Endothelial cell of umbilical vein (primary cell): ENCODE data around the gene ZNF8. TPM values are rescaled to one million over a fixed set of nuclear protein-coding genes. Genes with fewer than 3 reads are reported as not detected.

Source experiments
- BruUV-seq: library from RNA; stranded (reverse); fragments of 400-500 nt; replicated peaks from 2 replicates; lab custom pipeline; 2021; lab: Mats Ljungman, UMichigan
- CTCF ChIA-PET: fragments of 300-600, 350-600 bp; sonication (Branson Sonifier 250); formaldehyde crosslinking; loops from one replicate; lab custom pipeline; 2021; ENCODE audit warnings: antibody characterized with exemption, inconsistent platforms; lab: Charles Lee
- POLR2A ChIA-PET: fragments of 300-600, 350-600 bp; sonication (Branson Sonifier 250); formaldehyde crosslinking; loops from one replicate; lab custom pipeline; 2021; ENCODE audit warnings: antibody characterized with exemption, inconsistent platforms; lab: Charles Lee
- DNase-seq: peaks from one replicate; pipeline ENCODE4 v3.0.0-alpha.2; 2011; ENCODE audit warnings: low read depth, low spot score
- FAIRE-seq: peaks from 2 replicates; lab custom pipeline; 2011; peaks lifted over from hg19 to GRCh38; lab: Jason Lieb, UNC
- H2AFZ ChIP-seq: 2 replicates; pipeline ENCODE4 v1.6.0; 2012; ENCODE audit warnings: low read depth, low read length, control low read depth, inconsistent platforms
- H3K27ac ChIP-seq: 2 replicates; pipeline ENCODE4 v1.5.1; 2011; ENCODE audit warnings: low read depth, mild to moderate bottlenecking, control low read depth, low read length, moderate library complexity; ENCODE audit not compliant: insufficient read depth
- H3K27me3 ChIP-seq, 2 experiments: 2 replicates each; pipeline versions ENCODE4 v1.6.0 to v1.6.1; 2011; ENCODE audit warnings: low read length in 2 of 2, mixed read lengths in 1 of 2; ENCODE audit not compliant: control insufficient read depth in 2 of 2, insufficient read depth in 2 of 2
- H3K36me3 ChIP-seq, 2 experiments: 2 replicates in 1 of 2; 3 replicates in 1 of 2; pipeline ENCODE4 v1.5.1; 2011; ENCODE audit warnings: low read length in 2 of 2, mild to moderate bottlenecking in 1 of 2, moderate library complexity in 1 of 2; ENCODE audit not compliant: control insufficient read depth in 2 of 2, insufficient read depth in 2 of 2; ENCODE audit errors: extremely low read depth in 1 of 2
- H3K4me1 ChIP-seq: 3 replicates; pipeline ENCODE4 v1.5.1; 2011; ENCODE audit warnings: mild to moderate bottlenecking, low read length; ENCODE audit not compliant: control insufficient read depth, insufficient read depth; ENCODE audit errors: extremely low read depth
- H3K4me2 ChIP-seq: 2 replicates; pipeline ENCODE4 v1.6.1; 2011; ENCODE audit warnings: low read length, control low read depth, mixed read lengths; ENCODE audit not compliant: insufficient read depth
- H3K4me3 ChIP-seq, 3 experiments: fragments of 200-600 bp in 1 of 3; sonication (generic), shearing (Covaris generic) in 1 of 3; replicated peaks in 1 of 3; 2 replicates each; pipeline ENCODE4 v1.5.1; 2011 to 2016; ENCODE audit warnings: control low read depth in 3 of 3, low read length in 3 of 3, mild to moderate bottlenecking in 2 of 3, inconsistent platforms in 1 of 3, low read depth in 1 of 3, moderate library complexity in 1 of 3; ENCODE audit not compliant: insufficient read depth in 1 of 3
- H3K79me2 ChIP-seq: 2 replicates; pipeline ENCODE4 v1.6.0; 2012; ENCODE audit warnings: low read length, inconsistent platforms; ENCODE audit not compliant: control insufficient read depth, insufficient read depth
- H3K9ac ChIP-seq: replicated peaks from 2 replicates; pipeline ENCODE3; 2011; ENCODE audit warnings: low read length, control low read depth; ENCODE audit not compliant: insufficient read depth; ENCODE audit errors: extremely low read depth
- H3K9me1 ChIP-seq: replicated peaks from 3 replicates; pipeline ENCODE4 v1.6.0; 2011; ENCODE audit warnings: mild to moderate bottlenecking, low read length; ENCODE audit not compliant: control insufficient read depth, insufficient read depth; ENCODE audit errors: extremely low read depth
- H3K9me3 ChIP-seq: replicated peaks from 2 replicates; pipeline ENCODE4 v1.5.1; 2012; ENCODE audit warnings: low read length, inconsistent platforms; ENCODE audit not compliant: control insufficient read depth, insufficient read depth
- H4K20me1 ChIP-seq: replicated peaks from 2 replicates; pipeline ENCODE3; 2011; ENCODE audit warnings: mild to moderate bottlenecking, low read length; ENCODE audit not compliant: control insufficient read depth, insufficient read depth; ENCODE audit errors: extremely low read depth
- EZH2 ChIP-seq: IDR thresholded peaks from 2 replicates; pipeline ENCODE4 v1.6.1; 2012; ENCODE audit warnings: borderline replicate concordance, low read depth, mild to moderate bottlenecking, moderate library complexity, low read length, inconsistent platforms; ENCODE audit not compliant: severe bottlenecking
- FOS ChIP-seq: IDR thresholded peaks from 2 replicates; pipeline ENCODE4 v1.6.1; 2011; ENCODE audit warnings: mild to moderate bottlenecking, low read length, moderate library complexity, borderline replicate concordance; ENCODE audit not compliant: insufficient read depth
- GATA2 ChIP-seq: IDR thresholded peaks from 2 replicates; pipeline ENCODE4 v1.7.0; 2011; ENCODE audit warnings: low read depth, mild to moderate bottlenecking, moderate library complexity, mixed read lengths, low read length; ENCODE audit not compliant: insufficient read length, insufficient read depth
- JUN ChIP-seq: IDR thresholded peaks from 2 replicates; pipeline ENCODE4 v1.6.1; 2011; ENCODE audit warnings: borderline replicate concordance, low read depth; ENCODE audit not compliant: insufficient read length, insufficient read depth
- MYC ChIP-seq: IDR thresholded peaks from one replicate; pipeline ENCODE4 v1.6.1; 2011; ENCODE audit warnings: mild to moderate bottlenecking, low read depth, low read length
- POLR2A ChIP-seq: IDR thresholded peaks from 2 replicates; pipeline ENCODE4 v1.6.1; 2012; ENCODE audit warnings: low read depth, mild to moderate bottlenecking, control low read depth, low read length
- POLR2AphosphoS5 ChIP-seq: IDR thresholded peaks from 2 replicates; pipeline ENCODE4 v1.6.1; 2012; ENCODE audit warnings: low read depth, mild to moderate bottlenecking, control low read depth, low read length, moderate library complexity; ENCODE audit not compliant: insufficient read depth
- dilution Hi-C: fragments of 300-500 bp; cut with MboI; formaldehyde crosslinking; loops from one replicate; pipeline ENCODE4 v1.15.0; 2019; ENCODE audit warnings: low sequenced_read_pairs; ENCODE audit not compliant: extremely low pct_ligation_motif_present
- intact Hi-C: fragments of 100-400 bp; cut with micrococcal nuclease; formaldehyde crosslinking; loops from one replicate; pipeline ENCODE4 v1.10.0; 2022
- polyA plus RNA-seq, 4 experiments: library from polyadenylated mRNA; depleted of rRNA in 3 of 4; stranded (reverse) in 3 of 4; unstranded in 1 of 4; fragments of >200 nt; gene quantifications; 2 replicates each; pipeline versions ENCODE4 v1.2.1 to v1.2.3, GENCODE V29; 2011 to 2012; ENCODE audit warnings: missing spikeins in 1 of 4
- total RNA-seq: library from RNA; stranded (reverse); gene quantifications from 2 replicates; pipeline ENCODE4 v1.2.3, GENCODE V29; 2021
- TF ChIP-seq, protein P1 (sequence below): IDR thresholded peaks from 2 replicates; pipeline ENCODE4 v1.6.1; 2011; ENCODE audit not compliant: insufficient read depth, insufficient read length
- TF ChIP-seq, protein P2 (sequence below), 2 donors: IDR thresholded peaks; 1 replicate in 1 of 2; 2 replicates in 1 of 2; pipeline ENCODE4 v1.5.1; 2011; ENCODE audit warnings: low read length in 2 of 2, mild to moderate bottlenecking in 2 of 2, moderate library complexity in 2 of 2, control low read depth in 1 of 2, inconsistent platforms in 1 of 2, low read depth in 1 of 2; ENCODE audit not compliant: insufficient read depth in 1 of 2; ENCODE audit errors: extremely low read depth in 1 of 2

ZNF8 gene
- total and polyA plus RNA-seq, 2 donors (not counting 3 experiments of a cell fraction or from before 2014, with no cell fraction given) = 4.0 to 6.8 TPM

DNA sequence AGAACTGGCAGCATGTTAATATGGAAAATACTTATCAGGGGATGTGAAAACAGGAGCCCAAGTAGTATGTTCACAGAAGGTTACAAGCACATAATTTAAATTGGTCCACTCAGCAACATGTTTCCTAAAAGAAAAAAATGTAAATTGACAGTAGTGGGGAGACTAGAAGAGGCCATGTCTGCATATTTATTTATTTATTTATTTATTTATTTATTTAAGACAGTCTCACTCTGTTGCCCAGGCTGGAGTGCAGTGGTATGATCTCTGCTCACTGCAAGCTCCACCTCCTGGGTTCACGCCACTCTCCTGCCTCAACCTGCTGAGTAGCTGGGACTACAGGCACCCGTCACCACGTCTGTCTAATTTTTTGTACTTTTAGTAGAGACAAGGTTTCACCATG is 13.7 kb upstream of the ZNF8 start:
- Histone ChIP-seq H3K4me2 (no peak overlapping the region), H3K9ac (no peak overlapping the region), H3K27me3 (no peaks in the 10 kb centered on the region), H3K4me1 (no peaks in the 10 kb centered on the region), H3K36me3 (peaks cover 6 to 12% of the 10 kb centered on the region in 2 experiments), H2AFZ (no peak overlapping the region), H3K79me2 (no peaks in the 10 kb centered on the region), H3K9me3 (peaks cover 33% of the 10 kb centered on the region), H3K4me3 (no peak overlapping the region), H3K27ac (no peak overlapping the region), H4K20me1 (no peaks in the 10 kb centered on the region), H3K9me1 (no peaks in the 10 kb centered on the region)
- ChIA-PET CTCF (no interaction called here), POLR2A (no interaction called here)
- no peak for DNase-seq
- FAIRE-seq = no peak
- intact Hi-C loops (no loop called here), dilution Hi-C loops (no loop called here)
- BruUV-seq = no TSS peak
- no peak for TF ChIP-seq JUN
- no peak for TF ChIP-seq GATA2
- TF ChIP-seq EZH2 = no peak
- no peak for TF ChIP-seq MYC
- TF ChIP-seq POLR2A = no peak
- no peak for TF ChIP-seq POLR2AphosphoS5

DNA sequence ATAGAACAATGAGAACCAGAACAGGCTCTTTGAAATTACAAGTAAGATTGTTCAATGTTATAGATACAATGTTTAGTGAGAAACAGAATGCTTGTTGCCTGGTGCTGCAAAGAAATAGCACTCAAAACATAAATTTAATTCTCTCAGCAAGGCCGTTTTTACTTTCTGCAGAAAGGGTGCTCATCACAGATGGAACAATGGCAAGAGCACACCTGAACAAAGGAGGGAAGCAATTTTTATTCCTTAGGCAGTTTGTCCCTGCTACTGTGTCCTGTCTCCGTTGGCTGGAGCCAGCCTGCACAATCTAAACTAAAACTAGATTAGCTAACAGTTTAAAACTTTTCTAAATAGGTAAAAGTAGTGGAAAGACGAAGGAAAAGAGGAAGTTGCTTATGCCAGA is 10.4 kb upstream of the ZNF8 start:
- Histone ChIP-seq H3K4me3 (no peak overlapping the region), H3K4me1 (no peaks in the 10 kb centered on the region), H3K36me3 (no peaks in the 10 kb centered on the region), H2AFZ (no peak overlapping the region), H3K9me3 (peaks cover 7% of the 10 kb centered on the region), H3K4me2 (no peak overlapping the region), H3K79me2 (no peaks in the 10 kb centered on the region), H3K9me1 (no peaks in the 10 kb centered on the region), H3K9ac (no peak overlapping the region), H4K20me1 (no peaks in the 10 kb centered on the region), H3K27ac (no peak overlapping the region), H3K27me3 (no peaks in the 10 kb centered on the region)
- no TSS peak for BruUV-seq
- POLR2A ChIA-PET = no interaction called here
- no peak for DNase-seq
- TF ChIP-seq POLR2A (no peak), FOS (no peak), POLR2AphosphoS5 (no peak), JUN (no peak), GATA2 (no peak), EZH2 (no peak), MYC (no peak)
- TF ChIP-seq, protein P1, sequence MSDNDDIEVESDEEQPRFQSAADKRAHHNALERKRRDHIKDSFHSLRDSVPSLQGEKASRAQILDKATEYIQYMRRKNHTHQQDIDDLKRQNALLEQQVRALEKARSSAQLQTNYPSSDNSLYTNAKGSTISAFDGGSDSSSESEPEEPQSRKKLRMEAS = no peak
- TF ChIP-seq, protein P2, sequence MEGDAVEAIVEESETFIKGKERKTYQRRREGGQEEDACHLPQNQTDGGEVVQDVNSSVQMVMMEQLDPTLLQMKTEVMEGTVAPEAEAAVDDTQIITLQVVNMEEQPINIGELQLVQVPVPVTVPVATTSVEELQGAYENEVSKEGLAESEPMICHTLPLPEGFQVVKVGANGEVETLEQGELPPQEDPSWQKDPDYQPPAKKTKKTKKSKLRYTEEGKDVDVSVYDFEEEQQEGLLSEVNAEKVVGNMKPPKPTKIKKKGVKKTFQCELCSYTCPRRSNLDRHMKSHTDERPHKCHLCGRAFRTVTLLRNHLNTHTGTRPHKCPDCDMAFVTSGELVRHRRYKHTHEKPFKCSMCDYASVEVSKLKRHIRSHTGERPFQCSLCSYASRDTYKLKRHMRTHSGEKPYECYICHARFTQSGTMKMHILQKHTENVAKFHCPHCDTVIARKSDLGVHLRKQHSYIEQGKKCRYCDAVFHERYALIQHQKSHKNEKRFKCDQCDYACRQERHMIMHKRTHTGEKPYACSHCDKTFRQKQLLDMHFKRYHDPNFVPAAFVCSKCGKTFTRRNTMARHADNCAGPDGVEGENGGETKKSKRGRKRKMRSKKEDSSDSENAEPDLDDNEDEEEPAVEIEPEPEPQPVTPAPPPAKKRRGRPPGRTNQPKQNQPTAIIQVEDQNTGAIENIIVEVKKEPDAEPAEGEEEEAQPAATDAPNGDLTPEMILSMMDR (IDR thresholded peaks at IDR 0.05; ENCODE audit: extremely low read depth in 1 of 2, insufficient read depth in 1 of 2, low read depth in 1 of 2, low read length in 2 of 2) = no peak
- no peak for FAIRE-seq
- intact Hi-C loops = no loop called here
- dilution Hi-C loops = no loop called here
- CTCF ChIA-PET = no interaction called here
